ENCODE results near the gene FAM25A. TPM values are rescaled to one million over a fixed set of nuclear protein-coding genes. Genes with fewer than 3 reads are reported as not detected.
"Not testable (repeated sequence)": the region's sequence is repeated elsewhere in the genome, so short reads cannot be mapped to it uniquely, and the experiment has no call there.

Gene FAM25A
- not detected for total RNA-seq
- polyA plus RNA-seq = not detected
- long read RNA-seq, donor 1 = 0 reads
- long read RNA-seq, donor 2 = 0 reads
- long read RNA-seq, donor 3 = 0 reads

DNA sequence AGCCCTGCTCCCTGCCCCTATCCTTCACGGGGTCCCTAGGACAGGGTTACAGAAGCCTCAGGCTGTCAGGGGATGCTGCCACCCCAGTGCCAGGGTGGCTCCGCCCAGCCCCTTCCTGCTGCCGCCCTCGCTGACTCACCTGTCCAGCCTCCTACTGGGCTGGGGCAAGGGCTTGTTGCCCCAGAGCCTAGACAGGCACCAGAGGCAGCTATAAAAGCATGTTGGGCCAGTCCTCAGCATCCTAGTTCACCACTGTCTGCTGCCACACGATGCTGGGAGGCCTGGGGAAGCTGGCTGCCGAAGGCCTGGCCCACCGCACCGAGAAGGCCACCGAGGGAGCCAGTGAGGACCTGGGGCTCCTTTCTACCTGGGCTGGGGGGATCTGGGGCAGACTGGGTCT lies at the start of gene FAM25A:
FAM25A (plus strand) TSS at position 239 of the 400 bp plus-strand sequence; CDS start at position 270, 31 bp downstream.
- H3K4me1 ChIP-seq; DNase-seq; H3K36me3 ChIP-seq; H3K4me3 ChIP-seq; ATAC-seq; H3K27me3 ChIP-seq; H3K9me3 ChIP-seq; intact Hi-C loops (cut with DNase I); H3K27ac ChIP-seq: not testable (repeated sequence)
- 89 to 95% methylated on average over 9 of the region's 9 CpGs for WGBS, 2 donors

DNA sequence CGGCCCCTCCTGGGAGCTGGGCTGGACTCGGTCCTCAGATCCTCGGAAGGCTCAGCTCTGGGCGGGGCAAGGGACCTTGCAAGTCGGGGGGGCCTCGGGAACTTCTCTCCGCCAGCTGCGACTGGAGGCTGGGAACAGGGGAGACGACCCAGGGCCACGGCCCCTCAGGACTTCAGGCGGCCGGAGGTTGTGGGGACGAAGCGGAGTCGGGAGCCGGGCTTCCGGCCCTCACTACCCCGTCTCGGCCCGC lies 49.2 kb upstream of the FAM25A start:
- Histone ChIP-seq H3K9me3 (no peaks in the 10 kb centered on the region), H3K27ac (peak overlapping the region; percentile 85 to 98 (median 94)), H3K27me3 (peaks cover 0 to 47% (median 0%) of the 10 kb centered on the region in 7 donors), H3K4me1 (peaks cover 13 to 62% (median 49%) of the 10 kb centered on the region in 9 donors), H3K4me3 (peak overlapping the region in 9 of 10 donors; percentile 62 to 79 (median 70)), H3K36me3 (no peaks in the 10 kb centered on the region)
- DNase-seq (no peak), ATAC-seq (peak in 7 of 8 donors; percentile 28 to 50 (median 36))
- WGBS, 2 donors = 8 to 19% methylated on average over 12 to 20 of the region's 20 CpGs
- TF ChIP-seq, protein P1, sequence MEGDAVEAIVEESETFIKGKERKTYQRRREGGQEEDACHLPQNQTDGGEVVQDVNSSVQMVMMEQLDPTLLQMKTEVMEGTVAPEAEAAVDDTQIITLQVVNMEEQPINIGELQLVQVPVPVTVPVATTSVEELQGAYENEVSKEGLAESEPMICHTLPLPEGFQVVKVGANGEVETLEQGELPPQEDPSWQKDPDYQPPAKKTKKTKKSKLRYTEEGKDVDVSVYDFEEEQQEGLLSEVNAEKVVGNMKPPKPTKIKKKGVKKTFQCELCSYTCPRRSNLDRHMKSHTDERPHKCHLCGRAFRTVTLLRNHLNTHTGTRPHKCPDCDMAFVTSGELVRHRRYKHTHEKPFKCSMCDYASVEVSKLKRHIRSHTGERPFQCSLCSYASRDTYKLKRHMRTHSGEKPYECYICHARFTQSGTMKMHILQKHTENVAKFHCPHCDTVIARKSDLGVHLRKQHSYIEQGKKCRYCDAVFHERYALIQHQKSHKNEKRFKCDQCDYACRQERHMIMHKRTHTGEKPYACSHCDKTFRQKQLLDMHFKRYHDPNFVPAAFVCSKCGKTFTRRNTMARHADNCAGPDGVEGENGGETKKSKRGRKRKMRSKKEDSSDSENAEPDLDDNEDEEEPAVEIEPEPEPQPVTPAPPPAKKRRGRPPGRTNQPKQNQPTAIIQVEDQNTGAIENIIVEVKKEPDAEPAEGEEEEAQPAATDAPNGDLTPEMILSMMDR (IDR thresholded peaks at IDR 0.05) = no peak
- intact Hi-C loops (cut with DNase I) = loop anchor here in 2 of 10 donors (5.0 to 10.0 kb wide), 2 partner anchors 116 to 124 kb away; partner anchors contain the start of genes GLUD1 (in 1 of the 2) and SHLD2 (in 1 of the 2)

DNA sequence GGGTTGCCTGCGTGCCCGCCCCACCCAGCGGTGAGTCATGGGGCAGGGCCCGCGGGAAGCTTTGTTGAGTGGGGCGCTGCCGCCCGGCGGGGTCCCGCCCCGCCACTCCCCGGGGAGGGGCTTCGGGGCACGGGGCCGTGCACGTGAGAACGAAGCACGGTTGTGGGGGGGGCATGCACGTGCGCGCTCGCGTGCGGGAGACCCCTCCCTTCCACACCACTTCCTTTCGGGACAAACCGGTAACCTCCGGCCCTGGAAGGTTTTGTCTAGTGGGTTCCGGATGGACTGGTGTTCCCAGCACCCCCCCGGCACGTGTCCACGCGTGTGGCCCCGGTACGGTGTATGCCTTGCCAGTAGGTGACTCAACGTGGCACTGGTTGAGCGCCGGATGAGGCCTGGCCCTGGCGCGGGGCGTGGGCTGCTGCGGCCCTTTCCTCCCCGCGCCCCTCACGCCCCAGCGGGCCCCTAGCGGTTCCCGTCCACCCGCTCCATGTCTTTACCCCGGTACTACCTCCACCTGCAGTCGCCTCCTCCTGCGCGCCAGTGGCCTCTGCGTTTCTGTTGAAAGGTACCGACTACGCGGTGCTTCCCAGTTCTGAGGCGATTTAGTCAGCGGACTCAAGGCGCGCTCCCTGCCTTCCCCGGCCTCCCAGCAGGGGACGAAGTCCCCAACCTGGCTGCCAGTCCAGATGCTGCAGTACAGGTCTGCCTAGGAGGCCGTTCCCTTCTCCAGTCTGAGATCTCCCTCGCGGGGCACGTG lies 48.7 kb upstream of the FAM25A start:
- TF ChIP-seq, protein P1 (IDR thresholded peaks at IDR 0.05) = peak in 3 of 9 donors; percentile 3 to 21 (median 14)
- Histone ChIP-seq H3K4me1 (peaks cover 13 to 57% (median 44%) of the 10 kb centered on the region in 9 donors), H3K27ac (peak overlapping the region; percentile 85 to 98 (median 94)), H3K9me3 (no peaks in the 10 kb centered on the region), H3K36me3 (no peaks in the 10 kb centered on the region), H3K27me3 (peaks cover 0 to 47% (median 0%) of the 10 kb centered on the region in 7 donors), H3K4me3 (peak overlapping the region in 9 of 10 donors; percentile 62 to 79 (median 70))
- ATAC-seq (peak; percentile 80 to 90 (median 84)), DNase-seq (peak; percentile 89)
- intact Hi-C loops (cut with DNase I) = loop anchor here in 2 of 10 donors (5.0 to 10.0 kb wide), 2 partner anchors 116 to 123 kb away; partner anchors contain the start of genes GLUD1 (in 1 of the 2) and SHLD2 (in 1 of the 2)
- WGBS, 2 donors = 8 to 11% methylated on average over 58 to 66 of the region's 66 CpGs

DNA sequence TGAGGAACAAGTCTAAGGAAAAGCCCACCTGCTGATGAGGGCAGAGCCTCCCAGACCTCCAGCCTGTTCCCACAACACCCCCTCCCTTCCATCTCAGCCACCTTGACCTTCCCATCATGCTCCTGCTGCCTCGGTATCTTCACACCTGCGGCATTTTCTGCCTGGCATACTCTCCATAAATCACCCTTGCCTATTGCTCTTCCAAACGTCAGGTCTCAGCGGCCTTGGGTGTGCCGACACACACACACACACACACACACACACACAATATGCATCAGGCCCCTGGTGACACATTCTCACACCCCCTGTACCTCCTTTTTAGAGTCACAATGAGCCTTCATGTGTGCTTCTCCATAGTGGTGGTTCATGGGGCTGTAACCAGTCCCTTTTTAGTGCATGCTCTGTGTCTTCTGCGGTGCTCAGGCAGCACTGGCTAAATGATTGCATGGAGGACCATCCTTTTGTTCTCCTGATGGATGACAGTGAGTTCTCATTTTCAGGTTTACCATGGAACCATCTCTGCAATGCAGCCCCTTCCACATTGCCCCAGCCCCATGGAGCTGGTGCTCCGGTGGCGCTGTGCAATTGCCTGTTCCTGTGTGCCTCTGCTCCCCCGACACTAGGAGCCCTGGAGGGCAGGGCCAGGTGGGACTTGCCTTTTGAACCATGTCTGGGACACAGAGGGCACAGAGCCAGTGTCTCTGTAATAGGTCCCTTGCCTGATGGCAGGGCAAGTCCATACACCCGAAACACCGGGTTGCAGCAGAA lies 47.3 kb upstream of the FAM25A start:
- ATAC-seq (no peak), DNase-seq (no peak)
- Histone ChIP-seq H3K4me3 (no peak overlapping the region), H3K9me3 (no peaks in the 10 kb centered on the region), H3K27ac (peak overlapping the region in 5 of 10 donors; percentile 85 to 98 (median 95)), H3K4me1 (peaks cover 7 to 49% (median 31%) of the 10 kb centered on the region in 9 donors), H3K27me3 (peaks cover 0 to 44% (median 0%) of the 10 kb centered on the region in 7 donors), H3K36me3 (no peaks in the 10 kb centered on the region)
- TF ChIP-seq, protein P1 (IDR thresholded peaks at IDR 0.05) = no peak
- WGBS, 2 donors = 85 to 92% methylated on average over 11 of the region's 11 CpGs
- intact Hi-C loops (cut with DNase I) = loop anchor here in 2 of 10 donors (5.0 to 10.0 kb wide), 2 partner anchors 115 to 122 kb away; partner anchors contain the start of genes GLUD1 (in 1 of the 2) and SHLD2 (in 1 of the 2)

Measured in heart right ventricle (tissue), 16 donors.